ENCODE measurements around the gene ANKRD42. TPM values are rescaled to one million over a fixed set of nuclear protein-coding genes. Genes with fewer than 3 reads are reported as not detected.

Gene ANKRD42
- total RNA-seq, 1 donor, result 10.5 TPM

DNA sequence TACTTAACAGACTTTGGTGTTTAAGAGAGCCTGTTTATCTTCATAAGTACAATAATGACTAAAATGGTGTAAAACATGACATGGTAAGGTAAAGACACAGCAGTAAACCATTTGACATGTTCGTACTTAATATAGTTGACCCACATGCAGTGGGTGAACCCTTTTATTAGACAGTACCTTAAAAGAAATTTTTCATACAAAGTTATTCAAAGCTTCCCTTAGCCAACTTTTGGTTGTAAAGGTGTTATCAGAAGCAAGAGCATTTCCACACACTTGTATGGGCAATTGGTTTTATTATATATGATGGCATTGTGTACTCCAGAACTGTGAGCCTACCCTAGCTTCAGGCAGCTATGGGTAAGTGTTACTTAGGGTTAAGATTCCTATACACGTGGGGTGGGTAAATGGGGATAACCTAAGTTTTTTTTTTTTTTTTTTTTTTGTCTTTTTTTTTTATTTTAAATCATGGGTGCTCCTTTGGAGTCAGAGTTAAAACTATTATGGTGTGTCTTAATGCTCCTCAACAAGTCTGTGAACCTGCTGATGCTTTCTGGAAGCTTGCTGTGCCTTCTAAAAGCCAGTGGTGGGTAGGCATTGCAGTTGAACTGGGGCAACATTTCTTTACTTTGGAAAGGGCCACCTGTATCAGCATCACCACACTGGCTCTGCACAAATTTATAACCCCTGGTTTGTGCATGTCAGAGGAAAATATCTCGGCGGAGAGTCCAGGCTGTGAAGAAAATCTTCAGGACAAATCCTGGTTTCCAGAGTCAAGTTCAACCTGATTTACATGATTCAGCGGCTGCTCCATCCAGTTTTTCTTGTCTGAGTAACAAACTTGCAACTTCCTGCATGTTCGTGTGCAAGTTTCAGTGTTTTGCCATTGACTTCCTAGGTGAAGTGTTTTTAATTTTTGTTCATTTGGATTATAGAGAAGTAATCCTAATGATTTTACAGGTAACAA lies 33.3 kb upstream of the ANKRD42 start:
- peaks cover 37% of the 10 kb centered on the region for H4K20me1 ChIP-seq (ENCODE audit: insufficient read depth, low read length)
- TF ChIP-seq, protein P1, sequence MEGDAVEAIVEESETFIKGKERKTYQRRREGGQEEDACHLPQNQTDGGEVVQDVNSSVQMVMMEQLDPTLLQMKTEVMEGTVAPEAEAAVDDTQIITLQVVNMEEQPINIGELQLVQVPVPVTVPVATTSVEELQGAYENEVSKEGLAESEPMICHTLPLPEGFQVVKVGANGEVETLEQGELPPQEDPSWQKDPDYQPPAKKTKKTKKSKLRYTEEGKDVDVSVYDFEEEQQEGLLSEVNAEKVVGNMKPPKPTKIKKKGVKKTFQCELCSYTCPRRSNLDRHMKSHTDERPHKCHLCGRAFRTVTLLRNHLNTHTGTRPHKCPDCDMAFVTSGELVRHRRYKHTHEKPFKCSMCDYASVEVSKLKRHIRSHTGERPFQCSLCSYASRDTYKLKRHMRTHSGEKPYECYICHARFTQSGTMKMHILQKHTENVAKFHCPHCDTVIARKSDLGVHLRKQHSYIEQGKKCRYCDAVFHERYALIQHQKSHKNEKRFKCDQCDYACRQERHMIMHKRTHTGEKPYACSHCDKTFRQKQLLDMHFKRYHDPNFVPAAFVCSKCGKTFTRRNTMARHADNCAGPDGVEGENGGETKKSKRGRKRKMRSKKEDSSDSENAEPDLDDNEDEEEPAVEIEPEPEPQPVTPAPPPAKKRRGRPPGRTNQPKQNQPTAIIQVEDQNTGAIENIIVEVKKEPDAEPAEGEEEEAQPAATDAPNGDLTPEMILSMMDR (IDR thresholded peaks at IDR 0.05; ENCODE audit: extremely low read depth, low read depth, low read length), result no peak
- H3K9me3 ChIP-seq (ENCODE audit: low read depth, low read length), result no peaks in the 10 kb centered on the region
- H3K79me2 ChIP-seq (ENCODE audit: insufficient read depth, low read length), result peaks cover 79% of the 10 kb centered on the region
- H3K36me3 ChIP-seq (ENCODE audit: insufficient read depth, low read length), result peaks cover 13% of the 10 kb centered on the region
- H3K27ac ChIP-seq (ENCODE audit: low read depth, low read length), result peak overlapping the region; percentile 96
- no peaks in the 10 kb centered on the region for H3K27me3 ChIP-seq (ENCODE audit: insufficient read depth, low read length)
- no peak overlapping the region for H2AFZ ChIP-seq (ENCODE audit: low read length)
- H3K4me1 ChIP-seq (ENCODE audit: insufficient read depth, low read length), result peaks cover 21% of the 10 kb centered on the region
- H3K4me2 ChIP-seq (ENCODE audit: insufficient read depth, low read length), result peak overlapping the region; percentile 90
- H3K4me3 ChIP-seq (ENCODE audit: insufficient read depth, low read length), result peak overlapping the region; percentile 94
- peak; percentile 75 for DNase-seq (ENCODE audit: insufficient read length, low spot score, missing footprints)

GRCh38 chr11:83161610-83162199 lies 31.8 kb upstream of the ANKRD42 start:
- TF ChIP-seq, protein P1 (IDR thresholded peaks at IDR 0.05; ENCODE audit: extremely low read depth, low read depth, low read length), result no peak
- Histone ChIP-seq H3K4me2 (ENCODE audit: insufficient read depth, low read length) (peak overlapping the region; percentile 90), H3K27ac (ENCODE audit: low read depth, low read length) (peak overlapping the region; percentile 3), H2AFZ (ENCODE audit: low read length) (no peak overlapping the region), H3K9me3 (ENCODE audit: low read depth, low read length) (no peaks in the 10 kb centered on the region), H3K79me2 (ENCODE audit: insufficient read depth, low read length) (peaks cover 93% of the 10 kb centered on the region), H3K36me3 (ENCODE audit: insufficient read depth, low read length) (peaks cover 28% of the 10 kb centered on the region), H4K20me1 (ENCODE audit: insufficient read depth, low read length) (peaks cover 39% of the 10 kb centered on the region), H3K27me3 (ENCODE audit: insufficient read depth, low read length) (no peaks in the 10 kb centered on the region), H3K4me1 (ENCODE audit: insufficient read depth, low read length) (peaks cover 21% of the 10 kb centered on the region), H3K4me3 (ENCODE audit: insufficient read depth, low read length) (no peak overlapping the region)
- DNase-seq (ENCODE audit: insufficient read length, low spot score, missing footprints), result no peak

- Histone ChIP-seq H3K4me1 (ENCODE audit: insufficient read depth, low read length) (peaks cover 21% of the 10 kb centered on the region), H3K27ac (ENCODE audit: low read depth, low read length) (peak overlapping the region; percentile 3), H2AFZ (ENCODE audit: low read length) (no peak overlapping the region), H3K36me3 (ENCODE audit: insufficient read depth, low read length) (peaks cover 35% of the 10 kb centered on the region), H3K4me2 (ENCODE audit: insufficient read depth, low read length) (peak overlapping the region; percentile 21), H3K4me3 (ENCODE audit: insufficient read depth, low read length) (no peak overlapping the region), H4K20me1 (ENCODE audit: insufficient read depth, low read length) (peaks cover 38% of the 10 kb centered on the region), H3K79me2 (ENCODE audit: insufficient read depth, low read length) (peaks cover 94% of the 10 kb centered on the region), H3K9me3 (ENCODE audit: low read depth, low read length) (no peaks in the 10 kb centered on the region), H3K27me3 (ENCODE audit: insufficient read depth, low read length) (no peaks in the 10 kb centered on the region)
- TF ChIP-seq, protein P1 (IDR thresholded peaks at IDR 0.05; ENCODE audit: extremely low read depth, low read depth, low read length), result no peak
- no peak for DNase-seq (ENCODE audit: insufficient read length, low spot score, missing footprints)
These were observed 31.1 kb upstream of the ANKRD42 start for GRCh38 chr11:83162377-83162776.
